HG02759 (cell line): ENCODE data around the gene CARD8.

Experiments used
- ATAC-seq: cut with Tn5 transposase; IDR thresholded peaks from one replicate; pipeline ENCODE4 v1.9.1; 2021; ENCODE audit warnings: mild to moderate bottlenecking, moderate library complexity; ENCODE audit not compliant: unreplicated experiment

The CARD8 gene

DNA sequence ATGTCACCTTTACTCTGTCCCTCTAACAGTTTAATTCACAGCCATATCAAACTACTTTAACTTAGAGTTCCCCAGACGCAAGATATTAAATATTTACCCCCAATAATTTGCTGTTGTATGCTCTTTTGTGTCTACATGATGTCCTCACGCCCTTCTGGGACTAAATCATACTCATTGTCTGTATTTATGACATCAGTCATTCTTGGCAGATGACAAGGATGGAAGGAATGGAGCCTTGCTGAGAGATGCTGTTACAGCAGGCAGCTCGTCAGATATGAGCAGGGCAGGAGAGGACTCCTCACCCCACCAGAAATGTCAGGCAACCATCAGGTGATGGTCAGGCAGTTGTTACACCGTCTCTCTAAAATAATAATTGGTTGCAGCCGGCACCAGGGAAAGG lies 41.8 kb downstream of the CARD8 start:
- ATAC-seq = no peak

DNA sequence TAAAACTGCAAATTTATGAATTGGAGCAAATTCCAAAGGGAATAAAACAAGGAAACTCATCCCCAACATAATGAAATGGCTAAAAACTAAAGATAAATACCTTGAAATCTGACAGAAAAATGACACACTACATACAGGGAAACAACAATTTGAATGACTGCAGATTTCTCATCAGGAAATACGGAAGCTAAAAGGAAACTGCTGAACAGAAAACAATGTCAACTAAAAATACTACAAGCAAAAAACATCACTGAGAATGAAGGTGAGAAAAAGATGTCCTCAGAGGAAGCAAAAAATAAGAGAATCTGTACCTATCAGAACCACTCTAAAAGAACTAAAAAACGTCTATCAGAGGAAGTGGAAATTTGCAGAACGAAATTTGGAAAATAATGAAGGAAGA lies 45.7 kb downstream of the CARD8 start:
- ATAC-seq = no peak

GRCh38 chr19:48206397-48207093 lies 49.2 kb downstream of the CARD8 start:
- no peak for ATAC-seq

- ATAC-seq = peak; percentile 95
Measured at GRCh38 chr19:48203794-48204628, 51.7 kb downstream of the CARD8 start.

- ATAC-seq = no peak
Measured at GRCh38 chr19:48203222-48203793, 52.4 kb downstream of the CARD8 start.

DNA sequence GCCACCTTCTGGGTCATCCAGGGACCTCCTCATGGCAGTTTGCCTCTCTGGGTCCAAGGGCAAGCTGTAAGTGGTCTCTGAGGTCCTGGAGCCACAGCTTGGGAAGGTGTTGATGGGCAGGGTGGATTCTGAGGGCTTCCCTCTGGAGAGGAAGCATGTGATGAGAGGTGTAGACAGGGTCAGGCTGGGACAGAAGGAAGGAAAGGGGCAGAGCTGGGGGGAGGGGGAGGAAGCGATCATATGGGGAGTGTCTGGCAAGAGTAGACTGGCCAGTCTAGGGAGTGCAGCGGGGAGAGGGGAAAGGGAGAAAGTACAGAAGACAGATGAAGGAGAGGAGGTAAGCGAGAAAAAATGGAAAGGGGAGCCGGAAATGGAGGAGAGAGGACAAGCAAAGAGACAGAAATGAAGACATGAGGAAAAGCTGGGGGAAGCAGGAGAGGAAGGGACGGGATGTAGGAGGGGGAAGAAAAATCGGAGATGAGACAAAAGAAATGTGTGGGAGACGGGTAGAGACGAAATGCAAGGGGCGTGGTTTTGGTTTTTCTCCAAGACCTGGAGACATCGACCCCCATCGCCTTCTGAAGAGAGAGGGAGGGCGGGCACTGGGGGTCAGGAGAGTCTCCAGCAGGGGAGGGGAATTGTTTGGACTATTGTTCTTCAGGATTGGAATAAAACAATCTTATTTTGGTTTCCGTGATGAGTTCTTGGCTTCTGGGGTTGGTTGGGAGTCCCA lies 58.6 kb downstream of the CARD8 start:
- no peak for ATAC-seq

- no peak for ATAC-seq
Measured at GRCh38 chr19:48196321-48196763, 59.4 kb downstream of the CARD8 start.

- ATAC-seq = no peak
Measured at GRCh38 chr19:48194844-48195830, 60.6 kb downstream of the CARD8 start.

DNA sequence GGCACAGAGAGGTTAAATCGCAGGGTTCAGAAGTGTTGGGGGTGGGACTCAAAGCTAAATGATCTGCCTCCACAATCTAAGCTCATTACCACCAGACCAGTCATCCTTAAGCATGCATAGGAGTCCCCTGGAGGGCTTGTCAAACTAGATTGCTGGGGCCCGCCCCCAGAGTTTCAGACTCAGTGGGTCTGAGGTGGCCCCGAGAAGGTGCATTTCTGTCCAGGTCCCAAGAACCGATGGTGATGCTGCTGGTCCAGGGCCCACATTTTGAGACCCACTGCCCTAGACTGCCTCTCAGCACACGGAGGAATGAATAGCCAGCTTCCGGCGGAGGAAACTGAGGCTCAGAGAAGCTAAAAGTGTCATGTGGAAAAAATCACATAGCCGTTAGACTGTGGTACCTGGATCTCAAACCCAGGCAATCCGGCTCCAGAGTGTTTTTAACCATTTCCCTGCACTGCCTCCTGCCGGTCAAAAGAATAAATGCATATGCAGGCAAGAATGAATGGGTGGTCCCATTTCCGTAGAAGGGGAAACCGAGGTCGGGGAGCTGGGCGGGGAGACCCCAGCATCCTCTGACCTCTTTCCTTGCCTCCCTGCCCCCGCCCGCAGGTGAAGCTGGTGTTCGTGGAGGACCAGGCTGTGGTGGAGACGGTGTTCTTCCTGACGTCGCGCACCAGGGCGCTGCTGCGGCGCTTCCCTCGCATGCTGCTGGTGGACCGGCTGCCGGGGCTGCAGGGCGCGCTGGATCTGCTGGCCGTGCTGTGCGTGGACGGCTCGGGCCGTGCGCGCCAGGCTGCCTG lies 61.5 kb downstream of the CARD8 start:
- no peak for ATAC-seq

DNA sequence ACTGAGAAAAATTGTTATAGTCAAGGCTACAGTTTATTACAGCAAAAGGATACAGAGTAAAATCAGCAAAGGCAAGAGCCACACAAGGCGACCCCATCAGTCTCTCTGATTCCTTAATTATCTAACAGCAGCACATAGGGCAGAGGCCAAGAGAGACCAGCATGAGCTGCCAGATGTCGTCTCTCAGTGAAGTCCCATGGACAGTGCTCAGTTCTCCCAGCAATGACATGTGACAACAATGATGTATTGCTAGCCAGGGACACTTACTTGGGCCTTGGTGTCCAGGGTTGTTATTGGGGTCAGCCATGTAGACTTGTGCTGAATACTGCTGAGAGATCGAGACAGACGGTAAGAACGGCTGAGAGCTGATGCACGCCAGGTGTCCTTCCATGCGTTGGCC lies 63.0 kb downstream of the CARD8 start:
- no peak for ATAC-seq

DNA sequence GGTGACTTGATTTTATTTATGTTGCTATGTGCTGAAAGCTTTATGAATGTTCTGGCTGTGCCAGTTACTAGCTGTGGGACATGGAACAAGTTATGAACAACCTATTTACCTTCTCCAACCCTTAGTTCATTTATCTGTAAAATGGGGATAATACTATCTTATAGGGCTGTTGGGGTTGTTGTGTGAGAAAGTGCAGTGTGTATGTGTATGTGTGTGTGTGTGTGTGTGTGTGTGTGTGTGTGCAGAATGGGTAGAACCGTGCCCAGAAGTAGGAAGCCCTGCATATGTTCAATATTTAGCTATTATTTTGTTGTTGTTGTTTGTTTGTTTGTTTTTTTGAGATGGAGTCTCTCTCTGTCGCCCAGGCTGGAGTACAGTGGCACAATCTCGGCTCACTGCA lies 64.8 kb downstream of the CARD8 start:
- no peak for ATAC-seq

GRCh38 chr19:48190288-48190884 lies 65.3 kb downstream of the CARD8 start:
- no peak for ATAC-seq

DNA sequence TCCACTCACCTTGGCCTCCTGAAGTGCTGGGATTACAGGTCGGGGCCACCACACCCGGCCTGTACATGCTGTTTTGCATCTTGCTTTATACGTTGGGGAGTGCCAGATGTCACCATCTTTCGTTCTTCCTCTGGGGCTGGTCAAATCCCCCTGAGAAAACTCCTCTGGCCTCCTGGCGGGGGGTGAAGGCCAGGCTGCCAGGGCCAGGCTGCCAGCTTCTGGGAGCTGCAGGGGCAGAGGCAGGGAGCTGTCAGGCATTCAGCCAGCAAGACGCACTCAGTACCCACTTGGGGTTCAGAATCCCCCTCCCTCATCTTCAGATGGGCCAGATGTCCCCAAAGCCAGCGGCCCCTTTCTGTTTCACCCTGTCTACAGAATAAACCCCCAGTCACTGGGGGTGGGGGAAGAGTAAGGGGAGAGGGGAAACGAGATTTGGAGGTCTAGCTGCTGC lies 69.1 kb downstream of the CARD8 start:
- peak; percentile 54 for ATAC-seq

DNA sequence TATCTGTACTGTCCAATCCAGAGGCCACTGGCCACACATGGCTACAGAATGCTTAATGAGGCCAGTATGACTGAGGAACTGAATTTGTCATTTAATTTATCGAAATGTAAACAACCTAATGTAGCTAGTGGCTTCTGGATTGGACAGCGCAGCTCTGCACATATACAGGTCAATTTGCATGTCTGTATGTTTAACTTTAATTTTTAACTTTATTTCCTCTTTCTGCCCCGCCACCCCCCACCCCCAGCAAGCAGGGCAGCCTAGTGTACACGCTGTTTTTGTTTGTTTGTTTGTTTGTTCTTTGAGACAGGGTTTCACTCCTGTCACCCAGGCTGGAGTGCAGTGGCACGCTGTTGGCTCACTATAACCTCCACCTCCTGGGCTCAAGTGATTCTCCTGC lies 69.7 kb downstream of the CARD8 start:
- ATAC-seq = peak; percentile 57

DNA sequence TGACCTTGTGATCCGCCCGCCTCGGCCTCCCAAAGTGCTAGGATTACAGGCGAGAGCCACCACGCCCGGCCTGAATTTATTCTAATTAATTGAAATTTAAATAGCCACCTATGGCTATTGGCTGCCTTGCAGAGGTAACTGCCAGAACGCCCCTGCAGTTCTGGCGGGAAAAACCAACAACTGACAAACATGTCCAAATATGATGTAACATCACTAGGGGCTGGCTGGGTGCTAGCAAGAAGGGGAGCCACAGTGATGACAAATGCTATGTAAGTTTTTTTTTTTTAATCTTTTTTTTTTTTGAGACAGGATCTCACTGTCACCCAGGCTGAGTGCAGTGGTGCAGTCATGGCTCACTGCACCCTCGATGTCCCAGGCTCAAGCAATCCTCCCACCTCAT lies 72.4 kb downstream of the CARD8 start:
- ATAC-seq = no peak

- ATAC-seq = no peak
Measured at GRCh38 chr19:48182434-48182833, 73.3 kb downstream of the CARD8 start.

- no peak for ATAC-seq
Measured at GRCh38 chr19:48181505-48181904, 74.2 kb downstream of the CARD8 start.

DNA sequence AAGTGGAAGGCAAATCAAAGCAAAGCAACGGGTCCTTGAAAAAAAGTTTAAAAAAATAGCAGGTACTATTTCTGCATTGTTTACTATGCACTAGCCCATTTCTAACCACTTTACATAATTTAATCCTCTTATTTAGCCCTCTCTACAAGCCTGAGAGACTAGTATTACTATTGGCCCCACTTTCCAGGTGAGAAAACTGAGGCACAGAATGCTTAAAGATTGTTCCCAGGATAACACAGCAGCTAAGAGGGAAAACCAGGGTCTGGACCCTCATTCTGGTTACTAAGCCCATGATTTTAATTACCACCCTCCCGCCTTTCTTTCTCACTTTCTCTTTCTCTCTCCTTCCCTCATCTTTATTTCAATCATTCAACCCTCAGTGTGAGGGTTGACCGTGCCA lies 79.5 kb downstream of the CARD8 start:
- no peak for ATAC-seq

DNA sequence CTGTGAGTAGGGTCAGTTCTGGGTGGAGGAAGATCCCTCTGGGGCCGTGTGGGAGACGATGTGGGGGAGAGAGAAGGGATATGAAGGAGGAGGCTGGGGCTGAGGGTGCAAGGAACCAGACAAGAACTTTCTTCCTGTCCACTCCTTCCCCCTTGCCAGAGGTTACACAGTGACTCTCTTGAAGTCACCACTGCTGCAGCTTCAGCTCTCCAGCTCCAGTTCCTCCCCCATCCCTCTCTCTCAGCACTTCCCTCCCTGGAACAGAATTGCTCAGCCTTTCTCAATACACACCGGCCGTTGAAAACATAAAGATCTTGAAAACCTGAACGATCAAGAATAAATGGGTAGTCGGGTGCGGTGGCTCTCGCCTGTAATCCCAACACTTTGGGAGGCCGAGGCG lies 80.1 kb downstream of the CARD8 start:
- ATAC-seq = no peak
